Subcutaneous abdominal adipose tissue (tissue), 5 donors: ENCODE data around the gene SLC8B1.
"Not testable (repeated sequence)": the region's sequence is repeated elsewhere in the genome, so short reads cannot be mapped to it uniquely, and the experiment has no call there.

Experiments
- H3K27ac ChIP-seq: one replicate; pipeline ENCODE4 v1.7.0; 2013; ENCODE audit warnings: low read depth, mild to moderate bottlenecking, inconsistent platforms, low read length, moderate library complexity
- H3K27me3 ChIP-seq, 5 donors: one replicate each; pipeline ENCODE4 v1.7.0; 2013; ENCODE audit warnings: low read length in 5 of 5, inconsistent platforms in 1 of 5; ENCODE audit not compliant: control insufficient read depth in 5 of 5, insufficient read depth in 4 of 5
- H3K36me3 ChIP-seq, 5 donors: one replicate each; pipeline ENCODE4 v1.7.0; 2013; ENCODE audit warnings: low read length in 5 of 5; ENCODE audit not compliant: control insufficient read depth in 5 of 5, insufficient read depth in 5 of 5
- H3K4me1 ChIP-seq, 5 donors: one replicate each; pipeline ENCODE4 v1.7.0; 2013; ENCODE audit warnings: low read length in 5 of 5, mild to moderate bottlenecking in 3 of 5, moderate library complexity in 1 of 5; ENCODE audit not compliant: control insufficient read depth in 5 of 5, insufficient read depth in 5 of 5
- H3K4me3 ChIP-seq, 5 donors: one replicate each; pipeline ENCODE4 v1.7.0; 2013; ENCODE audit warnings: low read length in 5 of 5, low read depth in 1 of 5
- H3K9ac ChIP-seq, 5 donors: one replicate each; pipeline ENCODE4 v1.7.0; 2013; ENCODE audit warnings: low read length in 5 of 5, mild to moderate bottlenecking in 4 of 5, moderate library complexity in 3 of 5
- H3K9me3 ChIP-seq, 5 donors: one replicate each; pipeline ENCODE4 v1.7.0; 2013; ENCODE audit warnings: low read length in 5 of 5; ENCODE audit not compliant: control insufficient read depth in 5 of 5
- donor health status: healthy.
- donor health status: healthy.
- donor health status: healthy.
- donor health status: healthy.
- donor health status: healthy.

The SLC8B1 gene

DNA sequence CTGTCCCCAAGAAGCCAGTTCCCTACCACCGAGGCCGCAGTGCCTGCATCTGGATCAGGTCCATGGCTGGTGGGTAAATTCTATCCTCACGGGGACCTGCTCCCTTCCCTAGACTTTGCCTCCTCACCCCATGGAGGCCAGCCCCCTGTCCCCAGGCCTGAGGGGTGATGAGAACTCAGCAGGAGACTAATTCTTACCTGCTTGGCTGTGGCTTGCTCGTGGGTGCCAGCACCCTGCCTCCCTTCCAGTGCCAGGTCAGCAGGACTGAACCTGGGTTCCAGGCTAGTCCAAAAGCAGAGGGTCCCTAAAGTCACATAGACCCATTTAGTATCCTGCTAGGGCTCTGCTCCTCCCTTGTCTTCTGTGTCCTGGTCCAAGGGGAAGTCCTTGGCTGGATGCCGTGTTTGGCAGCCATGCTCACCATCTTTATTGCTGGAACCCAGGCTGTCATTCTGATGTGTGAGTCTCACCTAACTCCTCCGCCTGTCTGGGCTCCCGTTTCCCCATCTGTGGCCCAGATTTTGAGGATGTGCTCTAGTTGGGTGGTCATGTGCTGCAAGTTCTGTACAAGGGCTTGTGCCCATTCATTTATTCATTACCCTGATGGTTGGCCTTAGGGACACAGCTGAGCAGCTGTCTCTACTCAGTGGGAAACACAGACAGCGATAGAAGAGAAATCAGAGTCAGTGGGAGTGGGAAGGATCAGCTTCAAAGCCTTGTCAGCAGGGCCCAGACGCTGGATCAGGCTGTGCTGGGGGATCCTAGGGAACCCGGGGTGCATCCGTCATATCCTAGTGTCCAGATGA is 24.4 kb upstream of the SLC8B1 start:
- Histone ChIP-seq H3K4me1 (peaks cover 5 to 33% (median 26%) of the 10 kb centered on the region in 5 donors), H3K27ac (peak overlapping the region; percentile 80), H3K27me3 (no peaks in the 10 kb centered on the region), H3K4me3 (peak overlapping the region; percentile 80 to 95 (median 86)), H3K36me3 (peaks cover 0 to 4% (median 0%) of the 10 kb centered on the region in 5 donors), H3K9ac (peak overlapping the region; percentile 76 to 89 (median 79)), H3K9me3 (no peaks in the 10 kb centered on the region)

DNA sequence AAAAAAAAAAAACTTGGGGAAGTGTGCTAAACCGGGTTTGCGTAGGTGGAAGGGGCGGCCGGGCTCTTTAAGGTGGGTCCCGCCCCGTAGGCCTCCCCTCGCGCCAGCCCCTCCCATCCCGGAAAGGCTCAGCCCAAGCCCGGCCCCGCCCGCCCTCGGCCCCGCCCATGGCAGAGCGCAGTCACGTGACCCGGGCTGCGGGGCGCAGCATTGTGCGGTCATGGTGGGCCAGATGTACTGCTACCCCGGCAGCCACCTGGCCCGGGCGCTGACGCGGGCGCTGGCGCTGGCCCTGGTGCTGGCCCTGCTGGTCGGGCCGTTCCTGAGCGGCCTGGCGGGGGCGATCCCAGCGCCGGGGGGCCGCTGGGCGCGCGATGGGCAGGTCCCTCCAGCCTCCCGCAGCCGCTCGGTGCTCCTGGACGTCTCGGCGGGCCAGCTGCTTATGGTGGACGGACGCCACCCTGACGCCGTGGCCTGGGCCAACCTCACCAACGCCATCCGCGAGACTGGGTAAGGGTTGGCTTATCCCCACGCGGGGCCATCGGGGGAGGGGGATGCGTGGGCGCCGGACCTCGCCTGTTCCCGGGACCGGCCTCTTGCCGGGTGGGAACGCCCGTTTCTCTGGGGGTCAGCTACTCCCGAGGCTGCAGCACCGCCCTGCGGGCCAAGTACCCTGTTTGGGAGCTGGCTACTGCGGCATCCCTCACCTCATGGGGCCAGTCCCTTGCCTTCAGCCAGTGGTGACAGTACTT is 23.6 kb upstream of the SLC8B1 start, which contains the start of gene PLBD2:
TSS of gene PLBD2 (plus strand) at position 207 of the 752 bp plus-strand sequence. CDS start at position 221, 14 bp downstream.
- peaks cover 5 to 33% (median 26%) of the 10 kb centered on the region in 5 donors for H3K4me1 ChIP-seq
- H3K4me3 ChIP-seq: peak within 1 kb of the TSS; percentile 80 to 95 (median 86)
- H3K27me3 ChIP-seq: no peaks in the 10 kb centered on the region
- peak within 1 kb of the TSS; percentile 76 to 89 (median 79) for H3K9ac ChIP-seq
- peak within 1 kb of the TSS; percentile 80 for H3K27ac ChIP-seq
- no peaks in the 10 kb centered on the region for H3K9me3 ChIP-seq
- no peaks in the 10 kb centered on the region for H3K36me3 ChIP-seq

DNA sequence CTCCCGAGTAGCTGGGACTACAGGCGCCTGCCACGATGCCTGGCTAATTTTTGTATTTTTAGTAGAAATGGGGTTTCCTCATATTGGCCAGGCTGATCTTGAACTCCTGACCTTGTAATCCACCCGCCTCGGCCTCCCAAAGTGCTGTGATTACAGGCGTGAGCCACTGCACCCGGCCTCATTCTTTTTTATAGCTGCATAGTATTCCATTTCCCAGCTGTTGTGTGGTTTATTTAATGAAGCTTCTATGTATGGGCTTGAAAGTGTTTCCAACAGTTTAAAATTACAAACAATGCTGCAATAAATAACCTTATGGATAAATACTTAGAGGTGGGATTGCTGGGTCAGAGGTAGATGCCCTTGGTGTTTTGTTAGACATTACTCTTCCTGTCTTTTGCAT is 19.3 kb upstream of the SLC8B1 start:
- not testable (repeated sequence) for H3K9ac ChIP-seq, H3K36me3 ChIP-seq, H3K27me3 ChIP-seq, H3K4me3 ChIP-seq, H3K27ac ChIP-seq, H3K9me3 ChIP-seq
- peaks cover 3 to 12% (median 6%) of the 10 kb centered on the region in 5 donors for H3K4me1 ChIP-seq

DNA sequence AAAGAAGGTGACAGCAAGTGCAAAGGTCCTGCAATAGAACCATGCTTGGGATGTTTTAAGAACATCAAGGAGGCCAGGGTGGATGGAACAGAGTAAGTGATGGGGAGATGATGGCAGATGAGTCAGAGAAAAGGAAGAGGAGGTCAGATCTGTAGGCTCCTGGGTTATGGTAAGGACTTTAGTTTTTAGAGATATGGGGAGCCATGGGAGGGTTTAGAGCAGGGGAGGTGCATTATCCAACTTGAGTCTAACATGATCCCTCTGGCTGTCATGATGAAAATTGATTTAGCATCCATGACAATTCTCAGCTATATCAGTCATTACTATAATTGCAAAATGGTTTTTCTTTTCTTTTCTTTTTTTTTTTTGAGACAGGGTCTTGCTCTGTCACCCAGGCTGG is 16.2 kb upstream of the SLC8B1 start:
- no peaks in the 10 kb centered on the region for H3K36me3 ChIP-seq
- no peak overlapping the region for H3K4me3 ChIP-seq
- peaks cover 0 to 8% (median 0%) of the 10 kb centered on the region in 5 donors for H3K27me3 ChIP-seq
- no peak overlapping the region for H3K9ac ChIP-seq
- H3K9me3 ChIP-seq: no peaks in the 10 kb centered on the region
- H3K27ac ChIP-seq: no peak overlapping the region
- H3K4me1 ChIP-seq: no peaks in the 10 kb centered on the region

DNA sequence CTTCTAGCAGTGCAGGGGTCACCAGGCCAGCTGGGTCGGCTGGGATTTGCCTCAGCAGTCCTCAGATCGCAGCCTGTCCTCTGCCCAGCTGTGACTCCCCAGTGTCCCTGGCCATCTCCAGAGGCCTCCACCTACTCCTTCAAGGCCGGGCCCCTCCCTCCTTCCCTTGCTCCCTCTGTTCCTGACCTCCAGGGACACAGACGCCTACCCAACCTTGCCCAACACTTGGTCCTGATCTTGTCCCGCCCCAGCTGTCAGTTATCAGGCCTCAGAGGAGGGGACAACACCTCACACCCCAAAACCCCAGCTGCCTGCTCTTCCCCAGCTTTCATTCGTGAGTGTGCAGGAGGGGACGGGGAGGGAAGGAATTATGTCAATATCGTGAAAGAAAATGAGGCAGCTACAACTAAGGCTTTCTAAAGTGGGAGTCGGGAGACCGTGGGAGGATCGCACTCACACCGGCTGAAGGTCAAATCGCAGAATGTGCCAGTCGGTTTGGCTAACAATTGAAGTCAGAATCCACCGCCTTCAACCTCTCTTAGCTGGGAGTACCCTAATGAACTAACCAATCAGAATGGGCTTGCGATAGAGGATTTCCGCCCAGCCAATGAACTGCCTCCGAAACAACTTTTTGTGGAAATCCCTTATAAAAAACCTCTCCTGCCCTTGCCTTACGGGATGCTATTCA is 14.1 kb upstream of the SLC8B1 start:
- Histone ChIP-seq H3K36me3 (no peaks in the 10 kb centered on the region), H3K9ac (no peak overlapping the region), H3K27me3 (peaks cover 0 to 8% (median 0%) of the 10 kb centered on the region in 5 donors), H3K4me1 (no peaks in the 10 kb centered on the region), H3K4me3 (no peak overlapping the region), H3K9me3 (no peaks in the 10 kb centered on the region), H3K27ac (no peak overlapping the region)

DNA sequence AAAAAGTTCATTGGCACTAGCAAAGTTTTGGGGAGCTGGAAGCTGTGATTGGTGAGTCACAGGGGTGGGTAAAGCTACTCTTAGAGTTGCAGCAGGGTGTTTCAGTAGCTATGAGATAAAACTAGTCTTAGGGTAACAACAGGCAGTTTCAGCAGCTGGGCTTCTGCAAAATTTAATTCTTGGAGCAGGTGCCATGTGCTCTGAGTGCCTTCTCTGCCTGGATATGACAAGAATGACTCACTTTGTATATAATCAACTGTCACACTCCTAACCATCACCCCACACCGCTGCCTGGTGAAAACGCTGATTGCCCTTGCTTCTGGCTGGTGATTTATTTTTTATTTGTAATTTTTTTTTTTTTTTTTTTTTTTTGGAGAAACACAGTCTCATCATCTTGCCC is 13.0 kb upstream of the SLC8B1 start:
- Histone ChIP-seq H3K27me3 (peaks cover 0 to 8% (median 0%) of the 10 kb centered on the region in 5 donors), H3K9ac (no peak overlapping the region), H3K4me3 (no peak overlapping the region), H3K9me3 (no peaks in the 10 kb centered on the region), H3K36me3 (no peaks in the 10 kb centered on the region), H3K27ac (no peak overlapping the region), H3K4me1 (no peaks in the 10 kb centered on the region)

DNA sequence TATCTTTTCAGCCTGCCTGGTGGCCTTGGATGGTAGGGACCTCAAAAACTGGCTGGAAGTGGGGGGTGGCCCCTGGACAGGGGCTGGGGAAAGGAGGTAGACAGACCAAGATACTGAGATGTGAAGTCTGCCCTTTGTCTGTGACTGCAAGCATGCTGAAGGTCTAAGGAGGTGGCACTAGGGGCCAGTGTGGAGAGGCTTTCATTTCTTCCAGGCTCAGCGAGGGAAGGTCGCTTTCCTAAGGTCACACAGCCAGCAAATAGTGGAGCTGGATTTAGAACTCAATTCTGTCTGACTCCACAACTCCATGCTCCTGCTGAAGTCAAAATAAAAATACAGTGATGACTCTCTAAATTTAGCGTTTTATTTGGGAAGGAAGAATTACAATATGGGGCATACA is 12.2 kb upstream of the SLC8B1 start:
- no peaks in the 10 kb centered on the region for H3K9me3 ChIP-seq
- H3K4me3 ChIP-seq: no peak overlapping the region
- no peak overlapping the region for H3K9ac ChIP-seq
- H3K27me3 ChIP-seq: peaks cover 0 to 8% (median 0%) of the 10 kb centered on the region in 5 donors
- H3K4me1 ChIP-seq: no peaks in the 10 kb centered on the region
- H3K27ac ChIP-seq: no peak overlapping the region
- H3K36me3 ChIP-seq: no peaks in the 10 kb centered on the region

DNA sequence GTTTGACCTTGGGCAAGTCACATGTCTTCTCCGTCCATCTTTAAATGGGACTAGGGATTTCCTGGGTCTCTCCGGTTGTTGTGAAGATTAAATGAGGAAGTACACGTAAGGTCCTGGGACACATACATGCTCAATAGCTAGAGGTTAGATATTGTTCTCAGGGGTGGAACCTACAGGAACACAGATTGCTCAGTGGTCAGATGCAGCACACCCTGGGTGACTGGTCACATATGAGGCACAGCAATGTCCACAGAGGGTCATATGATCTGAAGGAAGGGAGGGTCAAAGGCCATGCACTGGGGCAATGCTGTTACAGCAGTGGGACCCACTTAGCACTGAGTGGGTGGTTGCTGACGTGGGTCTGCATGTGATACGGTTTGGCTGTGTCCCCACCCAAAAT is 11.4 kb upstream of the SLC8B1 start:
- H3K9me3 ChIP-seq: no peaks in the 10 kb centered on the region
- no peaks in the 10 kb centered on the region for H3K4me1 ChIP-seq
- H3K27ac ChIP-seq: no peak overlapping the region
- H3K36me3 ChIP-seq: no peaks in the 10 kb centered on the region
- peaks cover 0 to 8% (median 0%) of the 10 kb centered on the region in 5 donors for H3K27me3 ChIP-seq
- H3K4me3 ChIP-seq: no peak overlapping the region
- H3K9ac ChIP-seq: no peak overlapping the region

DNA sequence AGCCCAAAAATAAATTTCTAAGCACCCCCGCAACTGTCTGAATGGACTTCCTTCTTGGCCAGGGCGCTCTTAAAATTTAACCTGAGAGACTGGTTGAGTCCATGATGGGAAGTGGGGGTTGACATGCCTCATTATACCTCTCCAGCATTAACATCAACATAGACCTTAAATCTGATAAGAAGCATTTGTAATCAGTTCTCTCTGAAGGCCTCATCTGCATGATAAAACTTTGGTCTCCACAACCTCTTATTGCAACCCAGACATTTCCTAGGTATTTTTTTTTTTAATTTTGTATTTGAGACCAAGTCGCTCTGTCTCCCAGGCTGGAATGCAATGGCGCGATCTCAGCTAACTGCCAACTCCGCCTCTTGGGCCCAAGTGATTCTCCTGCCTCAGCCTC is 10.4 kb upstream of the SLC8B1 start:
- Histone ChIP-seq H3K4me1 (no peaks in the 10 kb centered on the region), H3K27me3 (peaks cover 0 to 7% (median 0%) of the 10 kb centered on the region in 5 donors), H3K9ac (no peak overlapping the region), H3K4me3 (no peak overlapping the region), H3K36me3 (no peaks in the 10 kb centered on the region), H3K27ac (no peak overlapping the region), H3K9me3 (no peaks in the 10 kb centered on the region)
